GM19238 (cell line): ENCODE data around the gene ZFR2.
A peak's percentile ranks its signal among the peaks of the same experiment; 100 is the strongest.
"Not testable (repeated sequence)": the region's sequence is repeated elsewhere in the genome, so short reads cannot be mapped to it uniquely, and the experiment has no call there.

Experiments
- DNase-seq: peaks from one replicate; pipeline ENCODE4 v3.0.0; 2011; ENCODE audit warnings: low spot score; ENCODE audit not compliant: insufficient read length

The ZFR2 gene

GRCh38 chr19:3773814-3774515, 94.9 kb downstream of the ZFR2 start:
- DNase-seq = no peak

- no peak for DNase-seq
Measured at GRCh38 chr19:3771906-3772455, 96.9 kb downstream of the ZFR2 start, which contains the start of gene RAX2. RAX2 (minus strand) TSS chr19:3772228; CDS start chr19:3771742, 486 bp downstream.

GRCh38 chr19:3771000-3771905, 97.6 kb downstream of the ZFR2 start:
- no peak for DNase-seq

DNA sequence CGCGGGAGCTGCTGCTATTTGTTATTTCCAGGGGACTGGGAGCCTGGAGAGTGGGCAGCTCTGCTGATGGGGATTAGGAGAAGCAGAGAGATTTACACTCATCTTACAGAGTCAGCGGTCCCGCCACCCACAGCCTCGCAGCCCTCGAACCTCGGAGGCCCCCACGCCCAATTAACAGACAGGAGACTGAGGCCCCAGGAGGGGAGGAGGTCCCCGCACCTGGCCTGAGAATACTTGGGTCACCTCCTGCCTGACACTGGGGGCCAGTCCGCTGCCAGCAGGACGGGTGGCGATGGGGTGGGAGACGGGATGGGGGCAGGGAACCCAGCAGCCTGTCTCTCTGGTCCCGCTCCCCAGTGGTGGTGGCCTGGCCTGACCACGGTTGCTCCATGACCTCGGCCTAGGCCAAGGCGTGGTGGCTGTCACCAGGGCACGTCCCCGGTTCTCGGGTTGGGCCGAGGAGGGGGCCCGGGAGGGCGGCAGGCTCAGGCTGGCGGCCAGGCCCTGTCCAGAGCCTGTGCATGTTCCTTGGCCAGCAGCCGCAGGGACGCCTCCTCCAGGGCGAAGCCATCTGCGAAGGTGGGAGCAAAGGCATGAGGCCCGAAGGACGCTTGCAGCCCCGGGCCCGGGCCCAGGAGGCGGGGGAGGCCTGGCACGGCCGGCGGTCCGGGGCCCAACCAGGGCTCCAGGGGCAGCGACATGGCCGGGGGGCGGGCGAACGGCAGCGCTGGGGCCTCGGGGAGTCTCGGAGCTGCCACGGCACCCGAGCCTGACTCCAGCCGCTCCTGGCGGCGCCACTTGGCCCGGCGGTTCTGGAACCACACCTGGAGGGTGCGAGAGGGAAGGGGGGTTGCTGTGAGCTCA, 98.5 kb downstream of the ZFR2 start:
- no peak for DNase-seq

DNA sequence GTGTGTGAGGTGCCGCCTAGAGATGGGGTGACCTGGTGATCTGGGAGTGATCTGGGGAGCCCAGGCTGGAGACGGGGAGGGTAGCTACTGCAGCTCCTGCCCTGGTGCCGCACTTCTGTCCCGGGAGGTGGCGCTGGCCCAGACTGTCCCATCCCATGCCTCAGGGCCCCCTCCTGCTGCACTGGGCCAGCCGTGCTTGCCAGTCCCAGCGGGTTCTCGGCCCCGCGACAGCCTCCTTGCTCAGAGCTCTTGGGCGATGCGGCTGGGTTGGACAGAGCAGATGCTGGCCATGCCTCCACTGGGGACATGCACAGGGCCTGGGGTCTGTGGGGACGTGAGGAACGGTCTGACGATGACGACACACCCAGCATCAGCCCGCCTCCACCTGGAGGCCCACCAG, 99.3 kb downstream of the ZFR2 start:
- DNase-seq = no peak

GRCh38 chr19:3768748-3769099, 100.1 kb downstream of the ZFR2 start:
- DNase-seq = no peak

- no peak for DNase-seq
Measured at GRCh38 chr19:3768015-3768747, 100.7 kb downstream of the ZFR2 start.

GRCh38 chr19:3767050-3767449, 101.8 kb downstream of the ZFR2 start:
- DNase-seq = no peak

- no peak for DNase-seq
Measured at GRCh38 chr19:3766520-3766919, 102.3 kb downstream of the ZFR2 start.

DNA sequence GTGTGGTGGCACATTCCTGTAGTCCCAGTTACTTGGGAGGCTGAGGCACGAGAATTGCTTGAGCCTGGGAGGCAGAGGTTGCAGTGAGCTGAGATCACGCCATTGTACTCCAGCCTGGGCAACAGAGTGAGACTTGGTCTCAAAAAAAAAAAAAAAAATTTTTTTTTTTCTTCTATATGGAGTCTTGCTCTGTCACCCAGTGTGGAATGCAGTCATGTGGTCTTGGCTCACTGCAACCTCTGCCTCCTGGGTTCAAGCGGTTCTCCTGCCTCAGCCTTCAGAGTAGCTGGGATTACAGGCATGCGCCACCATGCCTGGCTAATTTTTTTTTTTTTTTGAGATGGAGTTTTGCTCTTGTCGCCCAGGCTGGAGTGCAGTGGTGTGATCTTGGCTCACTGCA, 103.1 kb downstream of the ZFR2 start:
- DNase-seq = not testable (repeated sequence)

GRCh38 chr19:3765121-3765520, 103.7 kb downstream of the ZFR2 start:
- DNase-seq = no peak

GRCh38 chr19:3762501-3763459, 106.1 kb downstream of the ZFR2 start, which contains the start of gene MRPL54:
MRPL54 (plus strand) TSS chr19:3762682; CDS start chr19:3762701, 19 bp downstream.
- DNase-seq = peak; percentile 98

DNA sequence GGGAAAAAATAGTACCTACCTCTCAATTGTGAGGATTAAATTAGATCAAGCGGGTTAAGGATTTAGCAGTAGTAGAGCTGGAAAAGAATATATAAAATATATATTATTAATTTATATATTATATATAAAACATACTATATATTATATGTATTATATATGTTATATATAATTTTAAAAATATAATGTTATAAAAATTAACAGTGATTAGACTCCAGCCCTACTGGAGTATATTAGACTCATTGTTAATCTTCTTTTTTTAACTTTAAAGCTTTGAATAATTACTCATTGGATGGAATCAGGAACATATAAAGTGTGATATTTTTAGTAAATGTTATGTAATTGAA, 106.7 kb downstream of the ZFR2 start:
- DNase-seq = no peak

- DNase-seq = peak; percentile 95
Measured at GRCh38 chr19:3761382-3762129, 107.3 kb downstream of the ZFR2 start, which contains the start of gene APBA3. APBA3 (minus strand) TSS chr19:3761692; CDS start chr19:3760264, 1,428 bp downstream.

- DNase-seq = no peak
Measured at GRCh38 chr19:3760871-3761361, 107.9 kb downstream of the ZFR2 start.

- no peak for DNase-seq
Measured at GRCh38 chr19:3759482-3760254, 109.2 kb downstream of the ZFR2 start.

- DNase-seq = not testable (repeated sequence)
Measured at GRCh38 chr19:3758297-3758696, 110.5 kb downstream of the ZFR2 start.

DNA sequence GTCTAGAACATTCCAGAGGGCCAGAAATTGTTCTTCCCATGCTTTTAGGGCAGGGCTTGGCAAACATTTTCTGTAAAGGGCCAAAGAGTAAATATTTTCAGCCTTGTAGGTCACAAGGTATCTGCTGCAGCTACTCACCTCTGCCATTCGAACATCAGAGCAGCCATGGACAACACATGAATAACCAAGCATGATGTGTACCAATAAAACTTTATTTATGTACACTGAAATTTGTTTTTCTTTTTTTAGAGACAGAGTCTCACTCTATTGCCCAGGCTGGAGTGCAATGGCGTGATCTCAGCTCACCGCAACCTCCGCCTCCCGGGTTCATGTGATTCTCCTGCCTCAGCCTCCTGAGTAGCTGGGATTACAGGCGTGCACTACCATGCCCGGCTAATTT, 111.1 kb downstream of the ZFR2 start:
- DNase-seq = not testable (repeated sequence)
